Ovary (tissue), 3 donors: ENCODE results near the gene EVI5.

Experiments
- CTCF ChIP-seq, 3 donors: fragments of 450-650 bp in 2 of 3; fragments of 200-600 bp in 1 of 3; IDR thresholded peaks; one replicate each; pipeline versions ENCODE4 v1.5.1 to v1.8.0; 2016 to 2022; ENCODE audit warnings: antibody characterized with exemption in 3 of 3, mild to moderate bottlenecking in 1 of 3
- EP300 ChIP-seq: sonication (generic); formaldehyde crosslinking; IDR thresholded peaks from one replicate; pipeline ENCODE4 v1.6.1; 2017; ENCODE audit warnings: antibody characterized with exemption
- POLR2A ChIP-seq: fragments of 450-650 bp; IDR thresholded peaks from one replicate; pipeline ENCODE4 v1.6.1; 2017; ENCODE audit warnings: antibody characterized with exemption, mild to moderate bottlenecking, moderate library complexity
- donor health status: DM: no; HTN: no; CAD: no.

GRCh38 chr1:92832537-92833114 lies 47.7 kb upstream of the EVI5 start:
- TF ChIP-seq EP300 (no peak), CTCF (IDR thresholded peaks at IDR 0.05) (no peak), POLR2A (no peak)
